GM21825 (cell line): ENCODE measurements around the gene KCNIP3.
A peak's percentile ranks its signal among the peaks of the same experiment; 100 is the strongest.
"Not testable (repeated sequence)": the region's sequence is repeated elsewhere in the genome, so short reads cannot be mapped to it uniquely, and the experiment has no call there.

Experiments
- ATAC-seq: cut with Tn5 transposase; IDR thresholded peaks from one replicate; pipeline ENCODE4 v1.9.1; 2021; ENCODE audit warnings: mild to moderate bottlenecking, moderate library complexity; ENCODE audit not compliant: unreplicated experiment

KCNIP3 gene

DNA sequence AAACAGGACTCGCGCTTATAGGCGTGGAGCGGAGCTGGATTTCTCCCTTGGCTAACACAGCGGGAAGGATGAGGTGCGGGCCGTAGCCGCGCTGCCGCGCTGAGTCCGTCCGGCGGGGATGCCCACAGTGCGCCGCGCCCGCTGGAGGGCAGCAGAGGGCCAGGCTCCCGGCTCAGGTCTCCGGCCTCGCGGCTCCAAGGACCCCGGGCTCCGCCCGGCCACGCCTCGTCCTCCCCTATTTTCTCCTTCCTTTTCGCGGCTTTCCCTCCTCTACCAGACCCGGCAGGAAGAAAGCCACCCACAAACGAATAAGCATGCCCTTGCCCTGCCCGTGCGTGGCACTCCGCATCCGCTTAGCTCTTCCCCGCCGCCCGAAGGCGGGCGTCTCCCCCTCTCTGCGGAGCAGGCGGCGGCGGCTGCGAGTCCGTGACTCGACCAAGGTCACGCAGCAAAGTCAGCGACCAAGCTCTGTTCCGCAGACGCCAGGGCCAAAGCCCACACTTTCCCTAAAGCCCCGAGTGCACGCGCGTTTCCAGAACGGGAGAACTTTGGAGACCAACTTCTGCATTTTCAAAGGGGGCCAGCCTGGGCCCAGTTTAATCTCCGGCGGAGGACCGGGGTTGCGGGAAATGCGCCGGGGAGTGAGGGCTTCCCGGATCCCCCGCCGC, 48.5 kb downstream of the KCNIP3 start:
- peak; percentile 80 for ATAC-seq

DNA sequence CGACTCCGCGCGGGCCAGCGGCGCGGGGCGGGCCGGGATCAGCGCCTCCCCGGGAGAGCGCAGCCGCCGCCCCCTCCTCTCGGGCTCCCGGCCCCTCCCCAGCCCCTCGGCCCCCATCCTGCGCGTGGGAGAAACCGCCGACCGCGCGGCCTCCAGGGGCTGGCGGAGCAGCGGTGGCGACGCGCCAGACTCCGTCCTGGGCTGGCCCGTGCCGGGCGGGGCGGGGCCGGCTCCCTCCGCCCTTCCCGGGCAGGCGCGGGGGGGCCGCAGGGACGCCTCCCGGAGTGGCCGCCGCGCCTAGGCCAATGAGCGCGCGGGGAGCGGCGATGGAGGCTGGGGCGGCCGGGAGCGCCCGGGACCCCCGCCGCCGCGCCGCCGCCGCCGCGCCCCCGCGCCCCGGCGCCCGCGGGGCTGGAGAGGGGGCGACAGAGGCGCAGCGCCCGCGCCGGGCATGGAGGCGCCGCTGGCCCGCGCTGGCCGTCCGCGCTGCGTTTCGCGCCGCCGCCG, 49.1 kb downstream of the KCNIP3 start:
- no peak for ATAC-seq

- no peak for ATAC-seq
Observed at GRCh38 chr2:95346738-95347671, 49.9 kb downstream of the KCNIP3 start.

DNA sequence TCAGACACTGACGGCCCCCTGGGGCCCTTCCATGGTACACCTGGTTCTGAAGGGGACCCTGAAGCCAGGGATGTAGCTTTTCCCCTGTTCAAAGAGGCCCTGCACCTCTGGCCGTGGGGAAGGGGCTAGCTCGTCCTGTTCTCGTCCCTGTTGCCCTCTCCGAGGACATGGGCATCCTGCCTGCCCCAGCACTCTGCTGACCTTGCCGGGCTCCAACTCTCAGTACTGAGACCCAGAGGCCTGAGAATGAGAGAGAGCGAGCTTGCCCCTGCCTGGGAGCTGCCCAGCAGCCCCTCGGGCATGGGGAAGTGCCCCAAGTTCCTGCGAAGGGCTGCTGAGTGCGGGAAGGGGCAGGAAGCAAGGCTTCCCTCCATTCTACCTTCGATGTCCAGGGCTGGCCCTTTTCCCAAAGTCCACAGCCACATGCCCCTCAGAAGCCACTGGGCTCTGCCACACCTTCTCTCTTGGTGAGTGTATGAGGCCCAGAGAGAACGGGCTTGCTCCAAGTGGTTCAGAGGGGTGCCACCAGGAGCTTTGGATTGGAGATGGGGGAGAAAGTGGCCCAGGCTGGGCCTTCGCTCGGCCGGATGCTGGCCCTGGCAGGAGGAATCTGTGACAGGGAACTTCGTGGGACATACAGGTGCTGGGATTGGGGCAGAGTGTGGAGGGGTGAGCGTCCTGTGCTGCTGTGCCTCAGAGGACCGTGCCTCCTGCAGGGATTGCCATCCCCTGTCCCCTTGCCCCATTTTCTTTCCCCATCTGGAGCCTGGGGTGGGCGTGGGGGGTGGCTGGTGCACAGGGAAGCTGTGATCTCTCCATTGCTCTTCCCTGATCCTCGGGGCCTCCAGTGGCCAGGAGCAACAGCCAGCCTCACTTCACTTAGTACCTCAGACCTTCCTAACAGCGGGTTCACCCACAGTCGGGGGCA, 50.8 kb downstream of the KCNIP3 start:
- ATAC-seq: no peak

- ATAC-seq: no peak
Observed at GRCh38 chr2:95348609-95349567, 51.7 kb downstream of the KCNIP3 start.

DNA sequence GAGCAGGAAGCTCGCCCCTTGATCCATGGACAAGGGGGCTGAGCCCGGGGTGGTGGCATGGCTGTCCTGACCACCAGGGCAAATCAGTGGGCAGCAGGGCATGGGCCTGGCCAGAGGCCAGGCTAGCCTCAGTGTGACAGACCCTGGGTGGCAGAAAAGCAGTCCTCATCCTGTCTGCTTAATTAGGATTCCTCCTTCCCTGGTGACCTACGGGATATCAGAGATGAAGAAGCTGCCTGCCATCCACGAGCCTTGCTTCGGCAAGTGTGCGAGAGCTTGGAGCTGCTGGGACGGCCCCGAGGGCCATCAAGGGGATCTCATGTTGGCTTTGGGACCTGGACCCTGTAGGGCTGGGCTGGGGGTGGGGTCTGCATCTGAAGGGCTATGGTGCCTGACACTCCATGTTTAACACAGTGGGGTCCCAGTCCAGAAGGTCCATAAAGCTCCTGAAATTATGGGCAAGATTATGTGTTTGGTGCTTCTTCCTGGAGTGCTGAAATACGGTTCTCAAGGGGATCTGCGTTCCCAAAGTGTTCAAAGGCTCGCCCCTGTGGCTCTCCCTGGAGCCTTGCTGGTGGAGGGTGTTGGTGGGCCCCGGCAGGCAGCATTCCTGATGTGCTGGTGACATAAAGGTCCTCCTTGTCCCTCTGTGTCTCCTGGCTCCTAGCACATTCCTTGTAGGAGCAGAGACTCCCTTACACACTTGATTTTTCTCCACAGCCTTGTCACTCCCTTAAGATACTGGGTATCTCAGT, 52.6 kb downstream of the KCNIP3 start:
- no peak for ATAC-seq

DNA sequence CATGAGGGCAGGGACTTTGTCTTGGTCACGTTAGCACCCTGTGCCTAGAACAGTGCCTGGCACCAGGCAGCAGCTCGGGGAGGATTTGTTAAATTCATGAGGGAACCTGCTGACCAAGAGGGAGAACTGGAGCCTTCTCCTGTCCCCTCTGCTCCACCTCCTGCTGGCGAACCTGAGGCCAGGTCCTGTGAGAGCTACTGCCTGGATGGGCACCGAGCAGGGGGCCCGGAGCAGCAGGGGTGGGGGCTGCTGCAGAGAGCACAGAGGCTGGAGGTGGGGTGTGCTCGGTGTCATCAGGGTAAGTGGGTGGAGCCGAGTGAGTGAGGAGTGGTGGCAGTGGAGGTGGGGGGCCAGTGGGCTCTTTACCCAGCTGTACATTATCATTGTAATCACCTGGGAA, 53.2 kb downstream of the KCNIP3 start:
- no peak for ATAC-seq

DNA sequence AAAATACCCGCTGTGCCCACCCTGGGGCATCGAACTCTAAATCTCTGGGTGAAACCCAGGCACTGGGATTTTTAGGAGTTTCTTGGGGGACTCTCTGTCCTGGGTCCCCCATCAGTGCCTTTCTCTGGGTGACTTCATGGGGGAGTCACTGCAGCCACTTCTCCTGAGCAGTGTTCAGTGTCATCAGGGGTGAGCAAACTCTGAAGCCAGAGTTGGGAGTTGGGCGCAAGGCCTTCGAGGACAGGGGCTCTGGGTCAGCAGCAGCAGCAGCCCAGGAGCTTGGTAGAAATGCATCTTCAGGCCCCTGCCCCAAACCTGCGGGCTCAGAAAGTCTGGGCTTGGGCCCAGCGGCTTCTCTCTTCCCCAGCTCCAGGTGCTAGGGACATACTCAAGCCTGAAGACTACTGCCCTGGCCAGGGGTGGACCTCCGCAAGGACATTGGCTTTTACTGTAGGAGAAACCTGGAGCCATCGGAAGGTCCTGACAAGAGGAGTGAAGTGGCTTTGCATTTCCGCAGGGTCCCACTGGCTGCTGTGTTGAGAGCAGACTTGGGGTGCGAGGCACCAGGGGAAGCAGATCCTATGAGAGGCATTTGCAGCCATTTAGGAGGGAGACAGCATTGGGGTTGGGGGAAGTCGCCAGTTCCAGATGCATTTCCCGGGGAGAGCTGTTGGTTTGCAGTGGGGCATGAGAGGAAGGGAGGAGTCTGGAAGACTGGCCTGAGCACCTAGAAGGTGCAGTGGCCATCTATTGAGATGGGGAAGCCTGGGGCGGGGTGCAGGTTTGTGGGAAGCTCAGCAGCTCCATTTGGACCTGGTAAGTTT, 53.8 kb downstream of the KCNIP3 start:
- ATAC-seq: no peak

- no peak for ATAC-seq
Observed at GRCh38 chr2:95351598-95351915, 54.4 kb downstream of the KCNIP3 start.

- no peak for ATAC-seq
Observed at GRCh38 chr2:95352310-95353054, 55.3 kb downstream of the KCNIP3 start.

DNA sequence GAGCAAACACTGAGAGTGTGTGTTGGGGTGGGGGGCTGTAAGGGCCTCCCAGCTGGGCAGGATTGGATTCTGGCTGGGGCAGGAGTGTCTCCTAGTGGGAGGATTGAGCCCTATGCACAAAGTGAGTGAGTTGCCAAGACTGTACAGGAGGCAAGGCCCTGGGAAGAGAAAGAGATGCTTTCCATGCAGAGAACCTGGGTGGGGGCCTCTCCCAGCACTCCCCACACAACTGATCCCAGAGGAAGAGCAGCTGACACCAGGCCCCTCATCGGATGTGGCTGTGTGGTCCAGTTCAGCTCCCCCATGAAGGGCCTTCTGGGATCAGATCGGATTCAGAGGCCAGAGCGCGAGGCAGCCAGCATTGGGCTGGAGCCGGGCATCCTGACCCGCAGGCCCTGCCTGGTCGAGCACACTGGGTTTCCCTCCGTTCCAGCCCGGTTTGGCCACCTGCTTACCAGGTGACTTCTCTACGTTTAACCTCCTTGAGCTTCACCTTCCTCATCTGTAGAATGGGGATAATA, 56.0 kb downstream of the KCNIP3 start:
- no peak for ATAC-seq

GRCh38 chr2:95353613-95354468, 56.7 kb downstream of the KCNIP3 start:
- ATAC-seq: no peak

DNA sequence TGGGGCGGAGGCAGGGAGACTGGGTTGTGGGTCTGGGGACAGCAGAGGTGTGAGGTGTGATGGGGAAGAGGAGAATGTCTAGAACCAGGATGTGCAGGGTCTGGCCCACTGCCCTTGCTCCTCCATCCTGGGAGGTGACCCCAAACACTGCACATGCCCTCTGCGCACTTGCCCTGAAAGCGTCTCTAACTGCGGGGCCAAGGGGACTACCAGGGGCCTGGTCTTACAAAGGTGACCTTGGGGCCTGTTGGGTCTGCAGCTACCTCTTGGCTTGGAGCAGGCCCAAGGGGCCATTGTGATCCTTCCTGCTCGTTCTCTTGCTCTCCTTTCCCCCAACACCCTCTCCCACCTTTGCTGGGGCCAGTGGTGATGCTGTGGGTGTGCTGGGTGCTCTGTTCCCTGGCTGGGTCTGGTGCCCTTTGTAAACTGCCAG, 57.3 kb downstream of the KCNIP3 start:
- ATAC-seq: no peak

DNA sequence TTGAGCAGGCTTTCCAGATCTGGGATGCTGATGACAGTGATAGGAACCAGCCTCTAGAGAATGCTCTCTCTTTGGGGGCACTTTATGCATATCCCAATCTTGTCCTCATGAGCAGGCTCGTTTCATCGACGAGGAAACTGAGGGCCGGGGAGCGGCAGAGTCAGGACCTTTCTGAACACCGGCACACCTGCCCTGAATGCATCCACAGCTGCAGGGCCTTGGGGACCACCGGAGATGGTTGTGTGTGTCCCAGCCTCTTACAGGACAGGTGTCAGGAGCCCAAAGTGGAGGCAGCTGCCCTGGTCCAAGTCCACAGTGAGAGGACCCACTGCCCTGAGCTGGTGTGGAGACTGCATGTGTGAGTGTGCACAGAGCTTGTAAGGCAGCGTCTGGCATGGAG, 57.8 kb downstream of the KCNIP3 start:
- no peak for ATAC-seq

DNA sequence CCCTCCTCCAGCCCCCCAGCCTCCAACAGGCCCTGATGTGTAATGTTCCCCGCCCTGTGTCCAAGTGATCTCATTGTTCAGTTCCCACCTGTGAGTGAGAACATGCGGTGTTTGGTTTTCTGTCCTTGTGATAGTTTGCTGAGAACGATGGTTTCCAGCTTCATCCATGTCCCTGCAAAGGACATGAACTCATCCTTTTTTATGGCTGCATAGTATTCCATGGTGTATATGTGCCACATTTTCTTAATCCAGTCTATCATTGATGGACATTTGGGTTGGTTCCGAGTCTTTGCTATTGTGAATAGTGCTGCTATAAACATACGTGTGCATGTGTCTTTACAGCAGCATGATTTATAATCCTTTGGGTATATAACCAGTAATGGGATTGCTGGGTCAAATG, 58.3 kb downstream of the KCNIP3 start:
- not testable (repeated sequence) for ATAC-seq
